ENCODE measurements around the gene NOX3.

NOX3 gene

DNA sequence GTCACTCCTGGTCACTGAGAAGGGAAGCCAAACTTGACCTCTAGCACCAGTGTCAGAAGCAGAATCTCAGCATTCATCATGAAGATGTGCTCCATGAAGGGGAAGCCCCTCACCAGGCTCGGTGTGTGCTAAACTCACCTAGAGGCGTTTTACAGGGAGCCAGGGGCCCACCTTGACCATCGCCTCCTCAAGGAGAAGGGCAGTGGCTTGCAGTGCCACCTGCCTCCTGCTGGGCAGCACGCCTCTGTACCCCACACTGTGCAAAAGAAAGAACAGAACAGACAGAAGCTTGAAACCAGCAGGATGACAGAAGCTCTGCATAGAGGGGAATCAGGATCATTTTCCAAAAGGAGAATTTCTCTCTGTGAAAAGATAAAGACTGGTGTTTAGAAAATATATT, 39.7 kb downstream of the NOX3 start:
- Histone ChIP-seq H3K4me3 (replicated peaks; ENCODE audit: insufficient read depth, low read length) (no peak overlapping the region), H3K27ac (replicated peaks) (no peak overlapping the region), H3K27me3 (ENCODE audit: insufficient read depth, poor library complexity, severe bottlenecking) (no peaks in the 10 kb centered on the region)
- TF ChIP-seq POLR2AphosphoS5 (IDR thresholded peaks at IDR 0.05; ENCODE audit: low read depth) = no peak
- no peak for TF ChIP-seq GABPA (IDR thresholded peaks at IDR 0.05; ENCODE audit: low read depth)
- no peak for TF ChIP-seq CTCF (IDR thresholded peaks at IDR 0.05; ENCODE audit: insufficient read depth, low read length)
- no peak for TF ChIP-seq REST (IDR thresholded peaks at IDR 0.05; ENCODE audit: insufficient replicate concordance, low read depth)
- no peak for TF ChIP-seq SPI1 (IDR thresholded peaks at IDR 0.05; ENCODE audit: borderline replicate concordance, low read depth)
- DNase-seq (ENCODE audit: low read depth in 1 of 2, low spot score in 1 of 2) = no peak

DNA sequence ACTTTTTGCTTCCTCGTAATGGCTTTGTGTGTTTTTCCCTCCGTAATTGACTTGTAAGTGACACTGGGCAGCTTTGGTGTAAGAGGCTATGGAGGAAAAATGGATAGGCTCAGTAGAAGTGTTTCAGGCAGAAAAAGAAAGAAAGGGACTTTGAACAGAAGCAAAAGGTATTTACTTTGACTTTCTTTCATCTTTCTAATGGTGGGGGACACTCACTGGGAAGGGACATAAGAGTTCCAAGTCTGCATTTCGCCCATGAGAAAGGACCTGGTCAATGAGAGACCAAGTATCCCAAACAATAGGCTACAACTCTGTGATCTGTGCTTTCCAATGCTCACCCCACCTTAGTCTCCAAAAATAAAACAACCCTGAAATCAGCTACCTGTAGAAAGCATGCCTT, 41.6 kb downstream of the NOX3 start:
- no peak for DNase-seq (ENCODE audit: low read depth in 1 of 2, low spot score in 1 of 2)
- no peak overlapping the region for H3K4me3 ChIP-seq (replicated peaks; ENCODE audit: insufficient read depth, low read length)
- TF ChIP-seq POLR2AphosphoS5 (IDR thresholded peaks at IDR 0.05; ENCODE audit: low read depth) (no peak), GABPA (IDR thresholded peaks at IDR 0.05; ENCODE audit: low read depth) (no peak), CTCF (IDR thresholded peaks at IDR 0.05; ENCODE audit: insufficient read depth, low read length) (no peak), REST (IDR thresholded peaks at IDR 0.05; ENCODE audit: insufficient replicate concordance, low read depth) (no peak), SPI1 (IDR thresholded peaks at IDR 0.05; ENCODE audit: borderline replicate concordance, low read depth) (no peak)
- H3K27ac ChIP-seq (replicated peaks) = no peak overlapping the region
- no peaks in the 10 kb centered on the region for H3K27me3 ChIP-seq (ENCODE audit: insufficient read depth, poor library complexity, severe bottlenecking)

DNA sequence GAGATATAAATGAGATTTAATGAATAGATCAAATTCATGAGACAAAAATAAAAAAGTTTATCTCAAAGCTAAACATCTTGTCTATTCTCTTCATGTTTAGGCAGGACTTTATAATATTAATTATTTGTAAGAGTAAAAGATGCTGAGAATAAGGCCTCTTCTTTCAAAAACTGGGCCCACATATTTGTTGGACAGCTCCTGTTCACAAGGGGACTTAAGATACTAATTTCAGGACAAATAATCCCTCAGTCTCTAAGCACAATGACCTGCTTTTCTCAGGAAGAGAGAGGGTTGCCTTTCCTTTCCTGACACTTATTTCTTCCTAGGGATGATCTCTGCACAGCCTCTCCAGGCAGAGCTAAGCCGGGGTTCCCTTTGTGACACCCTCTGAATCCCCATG, 43.3 kb downstream of the NOX3 start:
- no peak for DNase-seq (ENCODE audit: low read depth in 1 of 2, low spot score in 1 of 2)
- Histone ChIP-seq H3K27ac (replicated peaks) (no peak overlapping the region), H3K27me3 (ENCODE audit: insufficient read depth, poor library complexity, severe bottlenecking) (no peaks in the 10 kb centered on the region)

More for the DNA sequence above, 43.3 kb downstream of the NOX3 start:
- TF ChIP-seq GABPA (IDR thresholded peaks at IDR 0.05; ENCODE audit: low read depth) (no peak), POLR2AphosphoS5 (IDR thresholded peaks at IDR 0.05; ENCODE audit: low read depth) (no peak), CTCF (IDR thresholded peaks at IDR 0.05; ENCODE audit: insufficient read depth, low read length) (no peak), SPI1 (IDR thresholded peaks at IDR 0.05; ENCODE audit: borderline replicate concordance, low read depth) (no peak), REST (IDR thresholded peaks at IDR 0.05; ENCODE audit: insufficient replicate concordance, low read depth) (peak; percentile 53)
- H3K4me3 ChIP-seq (replicated peaks; ENCODE audit: insufficient read depth, low read length) = no peak overlapping the region
